ENCODE results near the gene MYLK.

The MYLK gene

GRCh38 chr3:123587401-123587800 lies 296.7 kb downstream of the MYLK start:
- no peak for DNase-seq (ENCODE audit: low read depth)

- DNase-seq (ENCODE audit: low read depth): no peak
Measured at GRCh38 chr3:123586968-123587367, 297.2 kb downstream of the MYLK start.

- DNase-seq (ENCODE audit: low read depth): no peak
Measured at GRCh38 chr3:123586131-123586530, 298.0 kb downstream of the MYLK start.

- DNase-seq (ENCODE audit: low read depth): peak; percentile 96
Measured at GRCh38 chr3:123584988-123585937, 298.9 kb downstream of the MYLK start, which contains the start of gene HACD2. Gene HACD2 (minus strand): TSS chr3:123585053. CDS start chr3:123585027, 26 bp downstream.

DNA sequence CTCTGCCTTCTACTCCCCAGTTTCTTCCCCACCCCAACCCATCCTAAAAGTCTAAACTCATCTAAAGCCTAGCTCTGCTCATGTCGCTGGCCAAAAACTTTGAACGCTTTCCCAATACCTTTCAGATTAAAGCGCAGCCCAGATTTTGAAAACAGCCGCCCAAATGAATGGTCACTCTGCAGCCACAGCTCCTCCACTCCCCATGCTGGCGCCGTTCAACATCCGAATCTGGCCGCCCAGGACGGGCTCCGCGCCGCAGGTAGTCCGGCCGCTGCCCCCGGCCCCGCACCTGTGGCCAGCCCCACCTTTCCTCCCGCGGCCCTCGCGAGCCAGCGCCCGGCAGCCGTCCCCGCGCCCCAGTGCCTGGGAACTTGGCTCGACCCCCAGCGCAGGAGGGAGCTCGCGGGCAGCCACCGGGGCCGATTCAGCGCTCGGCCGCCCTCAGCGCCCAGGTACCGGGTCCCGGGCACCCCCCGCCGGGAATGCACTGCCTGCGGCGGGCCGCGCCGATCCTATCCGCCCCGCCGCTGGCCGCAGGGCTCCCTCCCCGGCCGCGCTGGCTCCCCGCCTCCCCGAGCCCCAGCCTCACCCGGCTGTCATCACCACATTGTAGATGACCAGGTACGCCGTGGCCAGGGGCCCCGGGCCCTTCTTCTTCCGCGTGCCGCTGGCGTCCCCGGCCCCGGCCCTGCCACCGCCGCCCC lies 299.7 kb downstream of the MYLK start:
- no peak for DNase-seq (ENCODE audit: low read depth)

DNA sequence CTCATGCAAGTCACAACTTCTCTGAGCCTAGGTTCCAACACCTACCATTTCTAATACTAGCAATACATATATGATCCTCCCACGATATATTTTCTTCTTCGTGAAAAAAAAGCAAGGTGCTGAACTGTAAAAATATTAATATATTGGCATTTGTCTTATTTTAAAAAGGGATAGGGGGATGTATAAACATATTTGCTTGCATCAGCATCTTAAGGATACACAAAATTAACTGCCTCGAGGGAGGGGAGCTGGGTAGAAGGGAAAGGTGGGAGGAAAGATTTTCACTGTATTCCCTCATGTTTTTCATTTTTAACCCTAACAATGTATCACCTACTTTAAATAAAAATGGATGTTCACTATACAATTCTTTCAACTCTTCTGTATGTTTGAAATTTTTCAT lies 300.6 kb downstream of the MYLK start:
- no peak for DNase-seq (ENCODE audit: low read depth)

DNA sequence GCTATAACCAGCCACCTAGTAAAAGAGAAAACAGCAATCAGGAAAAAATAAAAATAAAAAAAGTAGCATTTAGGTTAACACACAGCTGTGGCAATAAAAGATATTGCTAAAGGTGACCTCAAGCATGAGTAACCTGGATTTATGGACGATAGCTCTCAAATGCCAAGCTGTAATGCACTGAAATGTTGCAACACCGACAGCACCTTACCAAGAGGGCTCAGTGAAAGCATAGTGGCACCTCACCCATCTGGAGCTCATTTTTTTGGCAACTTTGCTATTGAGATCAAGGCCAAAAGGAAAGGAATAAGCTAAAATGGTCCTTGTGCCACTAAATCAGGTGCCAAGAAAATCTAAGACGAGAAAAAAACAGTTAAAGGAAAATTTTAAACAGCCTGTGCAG lies 301.8 kb downstream of the MYLK start:
- no peak for DNase-seq (ENCODE audit: low read depth)

DNA sequence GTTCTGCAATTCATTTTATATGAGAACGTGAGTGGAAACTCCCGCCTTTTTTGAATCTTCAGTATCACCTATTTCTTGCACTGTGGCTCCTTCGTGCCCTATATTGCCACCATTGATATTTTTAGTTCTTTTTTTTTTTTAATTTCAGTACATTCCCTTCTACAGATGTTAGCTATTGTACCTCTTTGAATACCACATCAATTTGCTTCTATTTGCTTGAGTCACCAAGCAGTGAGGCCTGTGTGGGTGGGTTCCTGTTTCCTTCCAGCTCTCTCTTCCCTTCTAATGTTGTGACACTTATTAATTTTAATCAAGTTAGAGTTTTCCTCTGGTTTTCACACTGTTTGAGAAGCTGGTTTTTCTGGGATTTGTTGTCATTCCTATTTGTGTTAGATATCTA lies 308.0 kb downstream of the MYLK start:
- no peak for DNase-seq (ENCODE audit: low read depth)

DNA sequence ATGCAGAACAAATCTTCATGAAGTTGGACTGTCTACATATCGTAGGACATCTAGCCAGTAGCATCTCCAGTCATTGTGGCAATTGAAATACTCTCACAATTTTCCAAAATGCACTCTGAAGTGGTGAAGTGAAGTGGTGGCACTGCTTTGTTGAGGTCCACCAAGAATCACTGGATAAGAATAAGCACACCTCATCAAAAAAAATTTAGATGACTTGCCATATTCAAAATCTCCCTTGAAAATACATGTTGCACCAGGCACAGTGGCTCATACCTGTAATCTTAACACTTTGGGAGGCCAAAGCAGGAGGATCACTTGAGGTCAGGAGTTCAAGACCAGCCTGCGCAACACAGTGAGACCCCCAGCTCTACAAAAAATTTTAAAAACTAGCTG lies 312.2 kb downstream of the MYLK start:
- DNase-seq (ENCODE audit: low read depth): no peak

DNA sequence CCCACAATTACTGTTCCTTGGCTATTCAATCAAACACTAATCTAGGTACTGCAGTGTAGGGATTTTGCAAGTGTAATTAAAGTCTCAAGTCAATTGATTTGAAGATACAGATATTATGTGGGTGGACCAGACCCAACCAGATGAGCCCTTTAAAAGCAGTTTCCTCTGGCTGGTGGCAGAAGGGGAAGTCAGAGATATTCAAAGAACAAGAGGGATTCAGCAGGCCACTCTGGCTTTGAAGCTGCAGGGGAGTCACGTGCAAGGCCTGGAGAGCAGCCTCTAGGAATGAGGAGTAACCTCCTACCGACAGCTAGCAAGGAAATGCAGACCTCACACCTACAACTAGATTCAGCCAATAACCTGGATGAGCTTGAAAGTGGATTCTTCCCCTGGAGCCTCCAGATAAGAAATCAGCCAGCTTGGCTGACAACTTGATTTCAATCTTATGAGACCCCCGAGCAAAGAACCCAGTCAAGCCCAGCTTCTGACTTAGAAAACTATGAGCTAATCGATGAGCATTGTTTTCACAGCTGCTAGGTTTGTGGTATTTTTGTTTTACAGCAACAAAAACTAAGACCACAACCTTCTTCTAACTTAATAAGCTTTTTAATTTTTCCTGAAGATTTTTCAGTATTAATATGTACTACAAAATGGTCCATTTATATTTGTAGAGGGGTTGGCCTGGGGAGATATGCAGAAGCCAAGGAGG lies 312.7 kb downstream of the MYLK start:
- DNase-seq (ENCODE audit: low read depth): no peak

GRCh38 chr3:123568875-123569274 lies 315.3 kb downstream of the MYLK start:
- no peak for DNase-seq (ENCODE audit: low read depth)

GRCh38 chr3:123568034-123568433 lies 316.1 kb downstream of the MYLK start:
- no peak for DNase-seq (ENCODE audit: low read depth)

DNA sequence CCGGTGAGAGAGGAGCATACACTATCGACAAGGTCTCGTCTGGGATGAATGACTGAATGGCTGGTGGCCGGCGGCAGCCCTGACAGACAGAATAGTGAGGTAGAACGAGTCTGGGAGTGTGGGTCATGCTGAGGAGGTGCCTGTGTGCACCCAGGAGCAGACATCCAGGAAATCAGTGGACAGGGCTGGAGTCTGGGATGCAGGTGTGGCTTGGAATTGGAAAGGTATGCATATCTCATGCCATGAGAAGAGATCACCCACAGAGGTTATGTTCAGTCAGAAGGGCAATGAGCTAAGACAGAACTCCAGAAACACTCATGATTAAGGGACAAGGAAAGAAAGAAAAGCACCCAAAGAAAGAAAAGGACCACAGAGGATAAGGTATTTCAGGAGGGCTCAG lies 320.1 kb downstream of the MYLK start:
- no peak for DNase-seq (ENCODE audit: low read depth)

GRCh38 chr3:123562547-123562946 lies 321.6 kb downstream of the MYLK start:
- DNase-seq (ENCODE audit: low read depth): no peak

DNA sequence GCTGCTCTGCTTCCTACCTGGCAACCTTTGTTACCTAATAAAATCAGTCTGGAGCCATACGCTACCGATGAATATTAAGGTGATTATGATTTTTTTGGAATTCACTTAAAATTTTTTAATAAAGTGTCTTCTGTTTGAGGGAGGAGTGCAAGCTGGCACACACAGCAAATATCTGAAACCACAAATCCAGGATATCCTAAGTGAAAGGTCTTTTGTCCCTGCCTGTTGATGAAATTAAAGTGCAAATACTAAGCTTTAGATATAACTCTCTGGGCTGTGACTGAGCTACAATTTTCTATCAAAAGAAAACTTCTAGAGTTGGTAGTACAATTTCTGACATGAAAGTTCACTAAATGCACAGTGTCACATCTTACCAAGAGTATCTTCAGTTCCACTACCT lies 322.9 kb downstream of the MYLK start:
- DNase-seq (ENCODE audit: low read depth): no peak
